GM21723 (cell line): Measurements from ENCODE around the gene NMNAT1.
"Not testable (repeated sequence)": the region's sequence is repeated elsewhere in the genome, so short reads cannot be mapped to it uniquely, and the experiment has no call there.

ENCODE experiments used
- ATAC-seq: cut with Tn5 transposase; IDR thresholded peaks from one replicate; pipeline ENCODE4 v1.9.1; 2021; ENCODE audit warnings: mild to moderate bottlenecking, moderate library complexity; ENCODE audit not compliant: unreplicated experiment

The NMNAT1 gene

GRCh38 chr1:10014016-10014415, 70.7 kb downstream of the NMNAT1 start:
- no peak for ATAC-seq

GRCh38 chr1:10019561-10019960, 76.3 kb downstream of the NMNAT1 start:
- no peak for ATAC-seq

- no peak for ATAC-seq
These were observed 76.8 kb downstream of the NMNAT1 start for GRCh38 chr1:10020086-10020485.

DNA sequence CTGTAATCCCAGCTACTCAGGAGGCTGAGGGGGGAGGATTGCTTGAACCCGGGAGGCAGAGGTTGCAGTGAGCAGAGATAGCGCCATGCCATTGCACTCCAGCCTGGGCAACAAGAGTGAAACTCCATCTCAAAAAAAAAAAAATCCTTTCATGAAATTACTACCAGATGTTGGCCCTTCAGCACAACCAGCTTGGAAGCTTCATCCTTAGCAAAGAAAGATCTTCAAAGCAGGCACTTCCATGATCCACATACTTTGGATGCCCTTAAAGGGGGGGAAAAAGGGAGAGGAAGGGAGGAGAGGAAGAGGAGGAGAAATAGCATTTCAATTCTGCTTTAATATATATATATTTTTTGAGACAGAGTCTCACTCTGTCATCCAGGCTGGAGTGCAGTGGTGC, 77.4 kb downstream of the NMNAT1 start:
- not testable (repeated sequence) for ATAC-seq

GRCh38 chr1:10021992-10022391, 78.7 kb downstream of the NMNAT1 start:
- ATAC-seq: not testable (repeated sequence)

DNA sequence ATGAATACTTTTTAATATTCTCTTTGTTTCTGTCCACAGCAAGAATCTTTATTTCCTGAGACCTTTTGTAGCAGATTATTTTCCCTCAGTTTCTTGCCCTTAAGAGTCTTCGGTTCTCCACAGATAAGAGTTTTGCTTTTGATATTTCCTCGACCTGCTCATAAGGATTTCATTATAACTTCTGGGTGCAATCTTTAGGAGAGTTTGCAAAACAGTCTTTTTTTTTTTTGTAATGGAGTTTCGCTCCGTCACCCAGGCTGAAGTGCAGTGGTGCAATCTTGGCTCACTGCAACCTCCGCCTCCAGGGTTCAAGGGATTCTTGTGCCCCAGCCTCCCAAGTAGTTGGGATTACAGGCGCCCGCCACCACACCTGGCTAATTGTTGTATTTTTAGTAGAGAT, 79.4 kb downstream of the NMNAT1 start:
- no peak for ATAC-seq

- ATAC-seq: no peak
These were observed 82.1 kb downstream of the NMNAT1 start for GRCh38 chr1:10025354-10025753.

- ATAC-seq: no peak
These were observed 83.8 kb downstream of the NMNAT1 start for GRCh38 chr1:10027027-10027426.

DNA sequence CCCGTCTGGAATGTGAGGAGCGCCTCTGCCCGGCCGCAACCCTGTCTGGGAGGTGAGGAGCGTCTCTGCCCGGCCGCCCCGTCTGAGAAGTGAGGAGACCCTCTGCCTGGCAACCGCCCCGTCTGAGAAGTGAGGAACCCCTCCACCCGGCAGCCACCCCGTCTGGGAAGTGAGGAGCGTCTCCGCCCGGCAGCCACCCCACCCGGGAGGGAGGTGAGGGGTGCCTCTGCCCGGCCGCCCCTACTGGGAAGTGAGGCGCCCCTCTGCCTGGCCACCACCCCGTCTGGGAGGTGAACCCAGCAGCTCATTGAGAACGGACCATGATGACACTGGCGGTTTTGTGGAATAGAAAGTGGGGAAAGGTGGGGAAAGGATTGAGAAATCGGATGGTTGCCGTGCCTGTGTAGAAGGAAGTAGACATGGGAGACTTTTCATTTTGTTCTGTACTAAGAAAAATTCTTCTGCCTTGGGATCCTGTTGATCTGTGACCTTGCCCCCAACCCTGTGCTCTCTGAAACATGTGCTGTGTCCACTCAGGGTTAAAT, 85.8 kb downstream of the NMNAT1 start:
- ATAC-seq: not testable (repeated sequence)

DNA sequence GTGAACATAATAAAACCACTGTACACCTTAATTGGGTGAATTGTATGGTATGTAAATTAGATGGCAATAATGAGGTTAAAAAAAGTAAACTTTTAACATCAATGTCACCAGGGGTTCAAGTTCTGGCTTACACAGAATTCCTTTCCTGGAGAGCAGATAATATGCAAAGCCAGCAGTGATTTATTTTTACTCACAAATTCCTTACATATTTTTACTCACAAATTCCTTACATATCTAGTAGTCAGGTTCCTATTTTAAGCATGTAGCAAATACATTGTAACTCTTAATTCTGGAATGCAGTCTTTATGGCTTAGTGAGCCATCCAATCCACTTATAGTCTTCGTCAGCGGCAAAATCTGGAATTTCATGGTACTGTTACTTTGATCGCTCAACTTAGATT, 88.2 kb downstream of the NMNAT1 start:
- ATAC-seq: no peak

- ATAC-seq: peak; percentile 91
These were observed 89.5 kb downstream of the NMNAT1 start, which contains the start of gene UBE4B for GRCh38 chr1:10032590-10033358. Gene UBE4B (plus strand): TSS chr1:10032958. CDS start chr1:10033671, 713 bp downstream.

DNA sequence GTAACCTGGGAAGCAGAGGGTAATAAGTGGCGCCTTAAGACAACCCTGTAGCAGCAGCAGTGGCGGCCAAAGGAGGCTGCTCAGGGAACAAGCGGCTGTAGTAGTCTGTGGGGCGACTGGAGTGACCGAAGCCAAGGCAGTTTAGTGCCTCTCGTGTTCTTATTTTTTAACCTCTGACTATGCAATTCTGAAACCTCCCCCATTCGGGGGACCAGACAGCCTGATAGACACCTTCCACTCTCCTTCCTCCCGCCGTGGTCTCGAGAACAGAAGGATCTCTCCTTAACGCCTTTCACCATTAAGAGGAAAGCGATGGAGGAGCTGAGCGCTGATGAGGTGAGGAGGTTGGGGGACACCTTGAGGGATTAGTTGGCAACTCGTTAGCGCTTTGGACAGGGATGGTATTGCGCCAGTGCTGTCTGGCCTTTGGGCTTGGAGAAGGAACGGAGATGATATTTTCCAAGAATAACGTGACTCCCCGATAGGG, 90.1 kb downstream of the NMNAT1 start:
- peak; percentile 27 for ATAC-seq
